ENCODE data around the gene IGSF11.
"Not testable (repeated sequence)": the region's sequence is repeated elsewhere in the genome, so short reads cannot be mapped to it uniquely, and the experiment has no call there.

Gene IGSF11

DNA sequence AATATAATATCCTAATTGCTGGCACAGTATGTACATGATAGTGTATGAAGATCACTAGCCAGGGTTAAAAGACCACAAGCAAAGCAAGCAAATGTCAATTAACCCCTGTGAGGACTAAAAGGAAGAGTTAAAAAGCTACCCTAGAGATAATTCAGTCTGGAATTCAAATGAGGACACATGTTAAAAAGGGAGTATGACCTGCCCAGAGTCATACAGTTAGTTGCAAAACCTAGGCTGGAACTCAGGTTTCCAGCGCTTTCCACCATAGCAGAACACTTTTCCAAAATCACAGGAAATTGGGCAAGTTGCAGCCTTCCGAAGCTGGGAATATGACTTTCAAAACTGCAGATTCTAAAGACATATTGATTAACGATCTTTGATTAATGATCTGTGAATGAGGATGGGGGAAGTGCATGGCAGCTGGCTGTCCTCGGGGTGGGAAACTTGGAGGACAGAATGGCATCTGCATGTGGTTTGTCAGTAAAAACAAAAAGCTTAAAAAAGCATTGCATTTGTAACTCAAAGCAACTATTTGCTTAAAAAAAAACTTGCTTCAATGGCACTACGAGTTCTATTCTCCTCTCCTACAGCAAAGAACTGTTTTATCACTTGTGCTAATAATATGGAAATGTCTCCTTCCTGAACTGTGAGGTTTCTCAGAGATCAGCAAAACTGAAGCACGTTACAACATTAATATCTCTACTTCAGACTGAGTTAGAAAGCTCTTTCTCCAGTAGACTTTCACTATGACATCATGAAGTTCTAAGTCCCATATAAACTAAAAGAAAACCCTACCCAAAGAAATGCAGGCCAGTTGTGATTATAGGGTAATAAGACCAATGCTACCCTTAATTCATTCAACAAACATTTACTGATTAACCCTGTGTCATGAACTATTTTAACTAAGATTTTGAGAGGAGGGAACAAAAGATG, 46.2 kb downstream of the IGSF11 start:
- DNase-seq: no peak

DNA sequence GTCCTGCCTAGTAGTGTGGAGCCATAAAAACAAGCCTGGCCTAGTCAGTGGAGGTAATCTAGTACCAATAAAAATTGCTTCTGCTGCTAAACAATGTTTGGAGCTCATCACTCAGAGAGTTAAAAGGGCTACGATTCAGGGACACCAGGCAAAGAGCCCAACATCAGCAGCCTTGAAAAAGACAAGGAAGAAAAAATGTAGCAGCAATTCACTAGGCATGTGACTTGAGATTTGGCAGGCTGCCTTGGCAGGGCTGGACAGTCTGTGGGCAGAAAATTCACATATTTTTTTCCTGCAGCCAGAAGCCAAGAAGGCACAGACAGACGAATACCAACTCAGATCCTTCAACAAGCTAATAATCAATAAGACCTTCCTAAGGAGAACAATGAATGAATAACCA, 47.2 kb downstream of the IGSF11 start:
- DNase-seq: no peak

DNA sequence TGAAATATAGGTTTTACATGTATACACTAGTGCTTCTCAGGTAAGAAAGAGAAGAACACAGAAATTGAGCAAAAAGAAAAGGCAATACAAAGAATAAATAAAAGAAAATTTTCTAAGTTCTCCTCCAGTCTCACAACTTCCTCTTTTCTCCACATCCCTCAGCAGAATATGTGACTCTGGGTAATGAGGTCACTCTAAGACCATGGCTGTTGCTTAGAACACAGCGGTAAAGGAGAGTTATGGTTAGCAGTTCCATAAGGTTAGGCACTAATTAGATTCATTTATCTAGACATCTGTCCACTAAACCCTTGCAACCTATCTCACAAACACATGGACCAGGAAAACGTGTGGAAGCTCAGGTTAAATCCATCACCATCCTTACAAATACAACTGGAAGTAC, 47.9 kb downstream of the IGSF11 start:
- no peak for DNase-seq

DNA sequence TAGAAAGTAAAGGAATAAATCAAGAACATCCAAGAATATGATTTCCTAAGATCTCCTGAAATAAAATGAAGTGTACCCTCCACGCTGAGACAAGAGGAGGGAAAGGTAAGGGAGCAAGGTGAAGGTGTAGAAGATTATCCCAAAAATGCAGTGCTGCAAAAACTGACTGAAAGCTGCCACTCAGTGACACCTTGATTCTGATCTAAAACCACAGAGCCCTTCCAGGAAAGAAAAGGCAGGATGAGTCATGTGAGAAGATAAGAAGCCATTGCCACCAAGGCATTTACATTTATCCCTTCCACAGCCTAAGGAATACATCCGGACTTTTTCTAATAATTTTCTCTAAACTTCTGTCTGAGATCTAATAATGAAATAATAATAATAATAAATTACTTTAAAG, 49.9 kb downstream of the IGSF11 start:
- DNase-seq: no peak

DNA sequence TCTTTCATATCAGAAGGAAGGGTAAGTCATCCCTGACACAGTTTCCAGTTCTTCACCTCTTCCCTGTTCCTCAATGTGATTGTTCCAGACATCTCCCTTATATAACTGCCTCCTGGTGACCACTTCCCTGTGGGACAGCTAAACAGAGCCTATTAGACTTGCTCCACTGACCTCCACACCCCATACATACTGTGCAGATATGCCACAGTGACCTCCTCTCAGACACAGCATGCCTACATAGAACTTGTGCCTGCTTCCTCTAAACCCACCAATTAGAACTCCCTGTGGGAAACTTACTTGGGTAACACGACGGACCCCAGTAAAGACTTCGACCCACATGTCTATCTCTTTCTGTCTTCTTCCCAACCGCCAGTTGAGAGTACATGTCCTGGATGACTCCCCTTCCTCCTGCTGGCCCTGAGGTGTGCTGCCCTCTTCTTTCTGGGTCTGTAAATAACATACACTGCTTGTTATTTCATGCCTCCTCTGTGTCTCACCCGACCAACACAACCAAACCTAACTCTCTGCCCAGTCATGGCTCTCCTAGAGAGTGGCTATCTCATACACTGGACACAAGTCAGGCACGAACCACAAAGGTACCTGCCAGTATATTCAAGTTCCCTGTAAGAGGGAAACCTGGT, 53.0 kb downstream of the IGSF11 start:
- DNase-seq: no peak

DNA sequence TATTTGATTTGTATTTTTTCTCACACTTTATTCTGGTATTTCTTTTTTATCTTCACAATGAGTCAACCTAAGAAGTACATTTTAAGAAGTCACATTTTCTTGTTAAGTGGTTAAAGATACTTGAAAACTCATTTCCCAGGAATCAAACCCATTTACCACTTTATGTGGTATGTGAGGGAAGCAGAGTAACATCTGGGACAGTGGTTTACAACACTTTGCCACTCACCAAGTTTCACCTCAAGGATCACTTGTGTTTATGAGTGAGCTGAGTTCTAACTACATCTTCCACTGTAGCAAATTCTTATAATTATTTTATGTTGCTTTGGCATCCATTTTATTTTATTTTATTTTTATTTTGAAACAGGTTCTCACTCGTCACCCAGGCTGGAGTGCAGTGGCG, 53.8 kb downstream of the IGSF11 start:
- DNase-seq: no peak

DNA sequence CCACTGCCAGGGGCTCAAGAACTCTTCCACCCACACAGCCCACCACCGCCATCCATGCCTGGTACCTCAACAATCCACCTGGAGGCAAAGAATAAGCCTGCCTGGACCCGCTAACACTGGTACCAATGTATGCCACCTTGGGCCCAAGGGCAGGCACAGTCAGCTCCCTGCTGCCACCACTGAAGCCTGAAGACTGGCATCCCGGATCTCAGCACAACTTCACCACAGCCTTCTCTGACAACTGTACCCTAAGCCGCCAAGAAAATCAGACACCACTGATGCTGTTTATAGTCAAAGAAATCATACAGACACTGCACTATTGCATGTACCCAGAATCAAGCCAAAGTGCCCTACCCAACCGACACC, 56.3 kb downstream of the IGSF11 start:
- DNase-seq: no peak

DNA sequence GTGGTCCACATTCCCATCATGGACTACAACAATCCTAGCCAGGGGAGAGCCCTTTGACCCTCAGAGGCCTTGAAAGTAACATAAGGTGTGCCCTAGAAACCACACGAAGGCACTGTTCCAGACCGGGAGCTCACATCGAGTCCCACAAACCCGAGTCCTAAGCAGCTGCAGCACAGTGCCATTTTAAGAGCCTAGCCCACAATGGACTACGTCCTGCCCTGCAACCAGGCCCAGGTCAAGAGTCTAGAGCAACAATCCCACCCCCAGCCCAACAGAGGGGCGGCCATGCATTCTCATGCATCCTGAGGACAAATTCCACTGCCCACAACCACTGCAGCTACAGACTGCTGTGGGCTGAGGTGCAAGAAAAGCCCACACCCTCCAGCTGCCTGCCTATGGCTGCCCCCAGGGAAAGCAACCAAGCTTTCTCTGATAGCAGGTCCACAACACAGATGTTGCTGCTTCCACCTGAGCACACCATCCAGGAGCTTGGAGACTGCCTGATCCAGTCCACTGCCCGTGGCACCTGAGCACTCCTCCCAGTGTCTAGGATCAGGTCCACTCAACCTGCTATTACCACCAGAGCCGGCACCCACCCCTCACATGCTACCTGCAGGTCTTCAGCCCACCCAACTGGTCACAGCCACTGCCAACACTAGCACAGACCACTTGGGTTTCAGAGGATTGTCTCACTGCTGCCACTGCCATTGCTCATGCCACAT, 56.8 kb downstream of the IGSF11 start:
- DNase-seq: no peak

DNA sequence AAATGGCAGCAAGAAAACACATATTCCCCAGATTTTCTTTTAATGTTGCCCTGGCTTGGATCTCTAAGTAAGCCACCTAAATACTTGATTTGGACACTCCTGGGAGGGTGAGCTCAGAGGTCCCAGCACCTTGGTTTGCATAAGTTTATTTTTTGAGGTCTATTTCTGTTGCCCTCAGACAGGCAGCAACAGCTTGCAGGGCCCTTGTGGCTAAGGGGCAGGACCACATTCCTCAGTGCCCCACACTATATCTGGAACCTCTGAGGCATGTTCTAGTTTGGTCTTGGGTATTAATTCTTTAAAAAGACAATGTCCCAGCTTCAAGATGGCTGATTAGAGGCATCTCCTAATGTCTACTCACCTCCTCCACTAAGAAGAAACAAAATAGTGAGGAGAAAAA, 57.5 kb downstream of the IGSF11 start:
- no peak for DNase-seq

DNA sequence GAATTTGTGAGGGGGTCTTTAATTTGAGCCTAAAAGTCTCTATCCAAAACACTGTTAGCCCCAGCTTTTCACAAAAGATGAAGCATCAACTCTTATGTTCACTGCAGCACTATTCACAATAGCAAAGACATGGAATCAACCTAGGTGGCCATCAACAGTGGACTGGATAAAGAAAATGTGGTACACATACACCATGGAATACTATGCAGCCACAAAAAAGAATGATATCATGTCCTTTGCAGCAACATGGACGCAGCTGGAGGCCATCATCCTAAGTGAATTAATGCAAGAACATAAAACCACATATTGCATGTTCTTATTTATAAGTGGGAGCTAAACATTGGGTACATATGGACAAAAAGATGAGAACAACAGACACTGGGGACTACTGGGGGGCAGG, 59.2 kb downstream of the IGSF11 start:
- not testable (repeated sequence) for DNase-seq

DNA sequence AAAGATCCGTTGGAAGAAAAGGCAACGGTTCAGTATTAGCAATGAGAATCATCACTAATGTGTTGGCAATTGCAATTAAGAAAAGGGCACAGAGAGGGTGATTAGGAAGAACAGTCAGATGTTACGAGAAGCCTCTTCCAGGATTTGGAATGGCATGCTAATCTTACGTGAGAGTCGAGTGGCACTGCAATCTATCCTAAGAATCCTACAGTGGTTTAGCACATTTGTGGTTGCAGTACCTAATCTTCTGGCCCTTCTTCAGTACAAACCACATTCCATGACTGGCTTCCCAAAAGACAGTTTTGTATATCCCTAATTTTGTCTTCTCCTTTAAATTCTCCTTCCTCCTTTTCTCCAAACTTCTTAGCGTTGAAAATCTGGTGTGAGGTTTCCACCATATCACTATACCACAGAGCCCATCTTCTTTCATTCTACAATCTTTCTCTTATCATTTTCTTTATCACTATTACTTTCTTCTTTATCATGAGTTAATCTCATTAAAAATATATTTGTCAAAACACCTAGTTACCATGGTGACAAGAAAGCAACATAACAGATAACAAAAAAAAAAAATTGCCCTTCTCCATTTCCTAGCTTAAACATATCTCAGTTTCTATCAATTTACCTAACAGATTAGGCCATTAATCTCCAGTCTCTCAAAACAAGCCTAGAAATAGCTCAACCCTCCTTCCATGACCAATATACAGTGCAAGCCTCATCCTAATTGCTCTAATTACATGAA, 60.1 kb downstream of the IGSF11 start:
- no peak for DNase-seq

DNA sequence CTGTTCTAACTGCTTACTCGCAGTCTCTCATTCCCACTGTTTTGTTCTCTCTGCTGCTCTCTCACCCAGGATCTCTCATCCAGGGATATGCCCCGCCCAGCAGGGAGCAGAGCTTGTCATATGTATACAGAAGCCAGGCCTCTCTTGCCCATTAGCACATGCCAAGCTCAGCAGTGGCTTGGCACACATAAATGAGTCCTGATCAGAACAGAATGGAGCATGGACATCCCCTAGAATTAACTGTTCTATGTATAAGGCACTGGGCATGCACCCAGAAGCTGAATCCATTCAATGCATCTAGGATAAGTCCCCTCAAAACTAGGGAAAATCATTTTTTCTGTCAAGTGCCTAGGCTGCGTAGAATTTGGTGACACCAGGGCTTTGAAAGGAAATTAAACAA, 61.6 kb downstream of the IGSF11 start:
- no peak for DNase-seq

DNA sequence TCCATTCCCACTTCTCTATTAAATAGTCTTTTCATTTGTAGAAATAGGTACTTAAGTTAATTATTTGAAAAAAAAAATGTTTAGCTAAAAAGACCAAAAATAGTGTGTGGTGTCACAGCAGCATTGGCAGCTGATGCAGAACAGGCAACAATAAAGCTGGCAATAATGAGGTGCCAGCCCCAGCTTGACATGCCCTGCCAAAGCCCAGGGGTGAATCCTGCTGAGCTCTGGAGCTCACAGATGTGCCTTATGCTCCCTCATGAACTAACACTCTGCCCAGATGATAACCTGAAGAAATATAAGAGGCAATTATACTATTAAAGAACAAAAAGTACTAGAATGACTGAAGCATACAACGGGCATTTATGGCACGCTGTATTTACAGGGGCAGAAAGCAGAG, 63.8 kb downstream of the IGSF11 start:
- DNase-seq: no peak

DNA sequence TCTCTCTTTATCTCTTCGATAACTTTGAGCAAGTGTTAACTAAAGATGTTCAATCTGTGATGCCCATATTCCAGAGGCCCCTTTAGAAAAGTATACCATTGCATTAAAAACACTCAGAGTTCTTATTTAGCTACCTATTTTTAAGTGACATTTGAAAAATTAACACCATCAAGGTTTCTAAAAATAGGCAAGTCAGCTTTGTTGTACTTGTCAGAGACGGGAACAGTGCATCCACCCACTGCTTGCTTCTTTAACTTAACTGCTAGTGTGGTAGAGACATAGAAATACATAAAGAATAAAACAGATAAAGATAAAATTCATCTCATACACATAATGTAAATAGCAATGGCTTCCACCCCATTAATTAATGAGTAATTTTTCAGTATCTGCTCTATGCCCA, 66.0 kb downstream of the IGSF11 start:
- no peak for DNase-seq

DNA sequence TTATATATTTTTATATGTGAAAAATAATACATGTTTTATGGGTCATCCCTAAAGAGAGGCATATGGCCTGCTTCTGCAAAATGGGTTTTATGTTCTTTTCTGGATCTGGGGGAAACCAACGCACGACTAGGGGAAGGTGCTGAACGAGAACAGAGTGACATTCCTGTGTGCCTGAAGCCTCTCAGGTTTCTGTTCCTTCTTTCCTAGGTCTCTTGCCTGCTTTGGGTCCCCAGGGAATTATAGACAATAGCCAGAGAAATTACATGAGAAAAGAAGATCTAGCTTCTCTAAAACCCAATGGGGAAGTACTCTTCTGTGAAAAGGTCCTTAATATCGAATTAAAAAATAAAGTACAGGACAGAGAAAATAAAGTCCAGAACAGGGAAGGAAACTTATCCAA, 66.5 kb downstream of the IGSF11 start:
- no peak for DNase-seq

DNA sequence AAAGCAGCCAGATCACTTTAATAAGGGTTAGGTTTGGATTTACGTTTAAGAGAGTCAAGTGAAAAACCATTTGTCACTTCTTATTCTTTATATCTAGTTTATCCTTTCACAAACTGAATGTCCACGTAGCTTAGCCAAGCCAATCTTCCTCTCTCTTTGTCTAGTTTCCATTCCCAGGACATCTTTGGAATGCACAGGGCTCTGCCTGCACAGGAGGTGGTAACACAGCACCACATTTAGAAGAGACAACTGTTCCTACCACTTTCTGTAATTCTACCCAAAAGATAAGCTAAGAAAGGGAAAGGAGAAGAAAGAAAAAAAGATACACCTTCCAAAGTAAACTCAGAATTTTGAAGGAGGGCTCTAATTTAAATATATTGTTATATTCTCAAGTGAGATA, 67.9 kb downstream of the IGSF11 start:
- DNase-seq: no peak

DNA sequence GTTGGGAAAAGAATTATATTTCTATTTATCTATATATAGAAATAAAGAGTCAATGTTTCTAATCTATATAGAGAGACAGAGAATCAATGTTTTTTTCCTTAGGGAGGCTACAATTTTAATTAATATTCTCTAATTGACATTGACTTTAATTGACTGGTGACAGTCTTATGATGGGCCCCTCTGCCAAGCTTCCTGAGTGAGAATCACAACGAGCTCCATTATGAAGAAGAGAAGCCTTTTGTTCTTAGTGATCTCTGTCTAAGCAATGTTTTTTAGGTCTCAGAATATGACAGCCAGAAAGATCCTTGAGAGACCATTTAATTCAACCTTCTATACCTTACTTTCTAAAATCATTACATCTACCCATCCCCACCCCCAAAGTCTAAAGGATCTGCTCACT, 70.9 kb downstream of the IGSF11 start:
- DNase-seq: no peak

DNA sequence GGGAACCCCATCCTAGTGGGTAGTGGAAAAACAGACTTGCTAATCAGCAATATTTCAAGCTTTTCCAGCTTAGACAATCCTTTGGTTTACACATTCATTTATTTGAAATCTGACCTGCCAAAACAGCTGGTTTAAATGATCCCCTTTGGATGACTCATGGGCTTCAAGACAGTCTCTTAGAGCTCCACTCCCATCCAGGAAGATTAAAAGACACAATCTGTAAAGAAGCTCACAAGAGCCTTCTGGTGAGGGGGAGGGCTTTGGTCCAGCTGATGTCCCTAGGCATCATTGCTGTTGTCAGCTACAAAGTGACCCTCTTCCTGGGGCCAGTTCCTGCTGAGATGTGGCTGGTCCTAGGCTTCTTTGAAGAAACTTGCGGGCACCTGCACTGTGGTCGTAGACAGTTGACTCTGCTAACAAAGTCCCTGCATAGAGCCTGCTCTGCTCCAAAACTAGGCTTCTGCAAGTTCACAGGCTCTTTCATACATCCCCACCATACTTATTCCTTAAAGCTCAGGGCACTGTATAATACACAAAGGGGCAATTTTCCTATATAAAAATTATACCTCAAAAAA, 73.7 kb downstream of the IGSF11 start:
- DNase-seq: no peak

DNA sequence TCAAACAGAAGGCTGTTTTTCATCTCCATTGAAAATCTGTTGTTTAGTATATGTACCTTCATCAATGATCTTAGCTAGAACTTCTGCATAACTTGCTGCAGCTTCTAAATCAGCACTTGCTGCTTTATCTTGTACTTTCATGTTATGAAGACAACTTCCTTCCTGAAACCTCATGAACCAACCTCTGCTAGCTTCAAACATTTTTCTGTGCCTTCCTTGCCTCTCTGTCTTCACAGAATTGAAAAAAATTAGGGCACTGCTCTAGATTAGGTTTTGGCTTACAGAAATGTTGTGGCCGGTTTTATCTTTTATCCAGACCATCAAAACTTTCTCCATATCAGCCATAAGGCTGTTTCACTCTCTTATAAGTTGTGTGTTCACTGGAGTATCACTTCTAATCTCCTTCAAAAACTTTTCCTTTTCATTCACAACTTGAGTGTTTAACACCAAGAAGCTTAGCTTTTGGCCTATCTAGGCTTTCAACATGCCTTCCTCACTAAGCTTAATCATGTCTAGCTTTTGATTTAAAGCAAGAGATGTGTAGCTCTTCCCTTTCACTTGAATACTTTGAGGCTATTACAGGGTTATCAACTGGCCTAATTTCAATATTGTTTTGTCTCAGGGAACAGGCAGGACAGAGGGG, 78.6 kb downstream of the IGSF11 start:
- DNase-seq: no peak

DNA sequence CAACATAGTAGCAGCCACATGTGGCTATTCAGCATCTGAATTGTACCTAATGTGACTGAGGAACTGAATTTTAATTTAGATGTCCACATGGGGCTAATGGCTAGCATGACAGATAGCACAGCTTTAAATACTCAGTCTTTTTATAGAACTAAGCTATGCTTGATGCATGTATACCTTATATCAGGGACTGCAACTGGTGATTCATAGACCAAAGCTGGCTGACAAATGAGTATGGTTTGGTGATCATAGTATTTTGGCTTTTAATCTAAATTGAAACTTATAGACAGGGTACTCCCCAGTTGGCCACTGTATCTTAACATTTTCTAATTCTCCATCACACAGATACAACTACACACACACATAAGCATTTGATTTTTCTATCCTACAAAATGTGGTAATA, 83.6 kb downstream of the IGSF11 start:
- no peak for DNase-seq

DNA sequence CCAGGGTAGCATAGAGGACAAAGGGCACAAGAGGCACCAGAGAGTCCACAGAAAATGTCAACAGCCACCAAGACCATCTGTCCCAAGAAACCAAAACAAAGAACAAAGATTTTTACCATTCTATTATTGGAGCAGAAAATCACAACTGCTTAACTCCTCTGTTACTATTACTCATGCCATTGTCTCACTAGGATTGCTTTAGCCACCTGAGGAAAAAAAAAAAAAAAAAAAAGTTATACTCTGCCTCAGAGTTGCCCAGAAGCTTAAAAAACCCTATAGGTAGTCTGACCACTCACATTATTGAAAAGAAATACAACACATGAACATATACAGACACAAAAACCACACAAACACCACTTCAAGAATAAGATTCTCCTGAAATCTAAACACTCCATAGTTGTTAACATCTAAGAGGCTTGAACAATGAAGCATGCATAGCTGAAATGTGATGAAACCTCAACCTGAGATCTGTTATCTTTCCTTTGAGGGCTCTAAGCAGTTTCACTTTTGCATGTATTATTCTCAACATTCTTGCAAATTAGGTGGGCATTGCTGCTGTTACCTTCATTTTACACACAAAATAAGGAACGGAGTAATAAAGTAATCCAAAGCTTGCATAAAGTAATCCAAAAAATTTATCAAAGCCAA, 85.4 kb downstream of the IGSF11 start:
- DNase-seq: no peak

DNA sequence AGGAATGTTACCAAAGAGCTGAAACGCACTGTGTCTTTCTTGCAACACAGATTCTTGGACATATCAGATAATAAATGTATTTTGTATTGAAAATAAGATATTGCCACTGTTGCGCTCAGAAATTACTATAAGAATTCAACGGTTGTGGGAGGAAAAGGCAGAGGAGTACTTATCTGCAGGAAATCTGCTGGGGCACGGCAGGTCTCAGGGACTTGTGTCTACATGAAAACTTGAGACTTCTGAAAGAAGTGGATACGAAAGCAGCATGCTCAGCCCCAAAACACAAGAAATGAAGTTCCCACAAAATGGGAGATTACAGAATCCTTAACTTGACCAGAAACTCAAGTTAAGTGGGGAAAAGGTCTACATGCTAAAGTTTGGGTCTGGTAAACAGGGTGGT, 86.5 kb downstream of the IGSF11 start:
- DNase-seq: no peak

Data from activated CD4-positive, alpha-beta T cell treated with anti-CD3 and anti-CD28 coated beads for 4 hours (primary cell).